HG02973 (cell line): ENCODE results near the gene PAK1.

ENCODE experiments used
- ATAC-seq: cut with Tn5 transposase; IDR thresholded peaks from one replicate; pipeline ENCODE4 v1.9.1; 2021; ENCODE audit warnings: moderate library complexity; ENCODE audit not compliant: unreplicated experiment

Gene PAK1

DNA sequence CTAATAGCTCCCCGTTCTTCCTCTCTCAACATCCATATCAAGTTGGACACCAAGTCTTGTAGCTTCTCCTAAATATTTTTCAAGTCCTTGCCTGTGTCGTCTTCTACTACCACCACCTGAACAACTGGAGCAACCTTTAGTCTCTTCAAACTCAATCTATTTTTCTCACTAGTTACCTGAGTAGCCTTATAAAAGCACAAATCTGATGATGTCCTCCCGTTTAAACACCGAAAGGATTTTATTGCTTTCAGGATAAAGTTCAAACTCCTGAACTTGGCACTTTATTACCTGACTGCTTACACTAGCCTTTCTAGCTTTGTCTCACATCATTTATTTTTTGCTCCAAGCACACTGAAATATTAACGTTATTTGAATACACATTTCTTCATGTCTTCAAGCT lies 1.3 kb upstream of the PAK1 start:
- no peak for ATAC-seq

DNA sequence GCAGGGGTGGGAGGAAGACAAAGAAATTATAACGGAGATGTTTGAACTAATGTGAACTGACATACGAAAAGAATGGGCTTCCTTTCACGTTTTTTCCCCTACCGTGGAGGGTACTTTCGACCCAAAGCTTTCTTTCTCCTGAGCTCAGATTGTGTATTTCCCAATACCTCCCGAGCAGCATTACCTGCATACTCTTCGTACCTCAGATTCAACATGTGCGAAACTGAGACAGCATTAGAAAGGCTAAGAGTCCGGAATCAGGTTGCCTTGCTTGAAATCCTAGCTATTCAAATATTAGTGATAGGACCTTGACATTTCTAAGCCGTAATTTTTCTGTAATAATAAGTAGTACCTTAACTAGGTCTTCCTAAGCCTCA lies 778 bp upstream of the PAK1 start:
- no peak for ATAC-seq

DNA sequence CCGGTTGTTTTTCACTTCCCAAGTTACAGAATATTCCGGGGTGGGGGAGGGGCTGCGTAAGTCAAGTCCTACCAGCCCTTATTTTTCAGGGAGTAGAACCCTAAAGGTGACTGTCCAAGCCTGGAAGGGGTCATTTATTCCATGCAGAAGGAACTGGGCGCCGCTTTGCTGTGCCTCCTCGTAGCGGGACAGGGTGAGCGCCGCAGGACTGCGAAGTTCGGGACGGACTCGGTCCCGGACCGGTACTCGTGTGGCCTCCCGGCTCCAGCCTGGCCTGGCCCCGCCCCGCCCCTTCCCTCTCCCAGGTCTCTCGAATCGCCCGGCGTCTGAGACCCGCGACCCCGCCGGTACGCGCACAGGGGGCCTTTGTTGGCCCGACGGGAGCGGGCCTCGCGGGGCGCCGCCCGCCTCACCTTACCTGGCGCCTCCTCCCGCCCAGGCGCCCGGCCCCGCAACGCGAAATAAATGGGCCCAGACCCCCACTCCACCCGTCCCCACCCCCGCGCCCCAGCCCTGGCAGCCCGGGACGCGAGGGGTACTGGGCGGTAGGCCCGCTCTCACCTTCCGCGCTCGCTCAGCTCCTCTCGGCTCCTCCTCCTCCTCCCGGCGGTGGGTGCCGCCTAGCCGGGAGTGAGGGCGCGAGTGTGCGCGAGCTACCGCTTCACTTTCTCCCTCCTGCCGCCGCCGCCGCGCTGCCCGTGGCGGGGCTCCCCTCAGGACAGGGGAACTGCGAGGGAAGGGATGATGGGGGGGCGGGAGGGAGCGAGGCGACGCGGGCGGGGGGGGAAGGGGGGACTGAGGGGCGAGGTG lies 698 bp downstream of the PAK1 start:
- no peak for ATAC-seq

DNA sequence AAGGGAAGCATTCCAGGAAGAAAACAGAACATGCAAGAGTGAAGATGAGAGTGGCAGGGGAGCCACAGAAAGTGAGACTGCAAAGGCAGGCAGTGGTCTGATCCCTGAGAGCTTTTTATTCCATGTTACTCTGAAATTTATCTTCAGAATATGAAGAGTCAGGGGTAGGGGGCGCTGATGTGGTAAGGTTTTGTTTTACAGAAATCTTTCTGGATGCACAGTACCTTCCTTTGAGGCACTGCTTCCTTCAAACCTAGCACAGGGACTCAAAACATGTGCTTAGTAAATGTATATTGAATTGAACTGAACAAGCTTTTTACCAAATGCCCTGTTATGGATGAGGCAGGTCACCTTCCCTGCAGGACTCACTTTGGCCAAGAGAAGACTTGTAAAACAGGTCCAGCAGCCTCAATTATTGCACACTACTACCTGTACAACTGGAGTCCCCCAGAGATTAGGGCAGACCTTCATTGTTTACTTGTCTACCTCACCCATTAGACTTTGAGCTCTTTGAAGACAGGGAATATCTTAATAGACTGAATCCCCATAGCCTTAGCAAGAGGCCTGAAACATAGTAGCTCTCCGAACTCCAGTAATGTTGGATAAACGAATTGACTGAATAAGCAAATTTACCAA lies 2.2 kb downstream of the PAK1 start:
- ATAC-seq, result no peak

DNA sequence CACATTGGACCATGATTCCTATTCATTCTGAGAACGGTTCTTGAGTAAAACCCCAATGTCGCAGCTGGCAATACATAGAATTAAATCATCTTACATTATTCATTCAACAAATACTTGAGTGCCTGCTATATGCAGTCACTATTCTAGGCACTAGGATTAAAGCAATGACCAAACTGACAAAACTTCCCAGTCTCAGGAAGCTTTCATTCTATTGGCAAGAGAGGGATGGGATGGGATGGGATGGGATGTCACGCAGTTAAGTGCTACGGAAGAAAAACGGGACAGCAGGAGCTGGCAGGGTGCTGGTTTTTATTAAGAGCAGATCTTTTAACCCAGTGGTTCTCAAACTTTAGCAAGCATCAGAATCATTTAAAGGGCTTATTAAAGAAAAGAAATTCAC lies 2.9 kb downstream of the PAK1 start:
- ATAC-seq, result no peak

DNA sequence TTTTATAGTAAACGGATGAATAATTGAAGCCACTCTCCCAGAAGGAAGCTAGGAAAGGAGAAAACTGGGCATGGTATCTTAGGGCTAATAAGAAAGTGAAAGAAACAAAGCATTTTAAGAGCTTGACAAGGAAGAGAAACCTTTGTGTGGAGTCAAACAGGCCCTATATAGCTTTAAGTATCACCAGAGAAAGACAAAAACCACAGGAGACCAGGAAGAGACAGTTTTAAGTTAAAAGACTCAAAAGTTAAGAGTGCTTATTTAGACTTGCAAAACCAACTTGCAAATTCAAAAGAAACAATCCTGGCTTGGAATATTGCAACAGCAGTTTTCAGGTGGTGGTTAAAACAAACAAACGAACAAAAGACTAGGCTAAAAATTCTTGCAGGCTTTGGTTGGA lies 3.4 kb downstream of the PAK1 start:
- no peak for ATAC-seq

DNA sequence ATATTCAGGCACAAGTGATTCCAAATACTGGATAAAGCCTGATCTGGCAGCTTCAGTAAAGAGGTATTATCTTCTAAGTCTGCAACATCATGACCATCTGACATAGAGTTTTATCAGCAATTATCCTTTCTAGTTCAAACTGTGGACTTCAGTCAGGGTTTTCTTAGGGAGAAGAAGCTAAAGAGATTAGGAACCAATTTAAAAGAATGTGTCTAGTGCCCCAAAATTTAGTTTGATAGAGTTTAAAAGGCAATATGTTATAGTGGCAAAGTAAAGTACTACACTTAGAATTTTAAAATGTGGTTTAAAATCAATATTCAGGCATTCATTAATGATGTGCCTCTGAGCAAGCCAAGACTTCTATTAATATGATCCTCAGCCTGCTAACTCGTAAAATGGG lies 5.4 kb downstream of the PAK1 start:
- ATAC-seq, result no peak

DNA sequence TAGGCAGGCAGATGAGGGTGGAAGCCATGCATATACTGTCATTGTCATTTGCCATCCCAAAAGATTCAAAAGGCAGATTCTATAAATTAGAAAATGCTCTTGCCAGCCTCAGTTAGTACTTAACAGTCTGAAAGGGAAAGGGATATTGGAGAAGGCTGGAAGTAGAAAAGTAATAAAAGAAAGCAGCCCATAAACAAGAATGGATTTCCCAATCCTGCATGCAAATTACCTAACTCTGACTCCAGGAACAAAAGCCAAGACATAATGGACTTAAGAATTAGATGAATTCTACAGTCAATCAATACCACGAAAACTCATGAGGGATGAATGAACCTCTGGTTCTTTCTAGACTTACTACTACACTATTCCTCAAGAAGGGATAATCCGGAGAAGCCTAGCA lies 5.9 kb downstream of the PAK1 start:
- no peak for ATAC-seq

DNA sequence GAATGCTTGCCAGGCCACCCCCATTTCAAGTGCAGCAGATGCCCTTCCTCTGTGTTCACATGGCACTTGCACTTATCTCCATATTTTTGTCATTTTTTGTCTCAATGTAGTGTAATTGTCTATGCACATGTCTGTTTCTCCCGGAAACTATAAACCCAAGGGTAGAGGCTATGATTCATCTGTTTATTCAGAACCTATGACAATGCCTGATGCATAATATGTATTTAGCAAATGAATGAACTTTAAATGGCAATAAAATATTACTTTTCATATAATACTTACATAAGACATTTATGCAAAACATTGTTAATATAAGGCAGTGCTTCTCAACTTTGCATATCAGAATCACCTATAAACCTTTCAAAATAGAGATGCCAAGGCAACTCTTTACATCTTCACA lies 6.7 kb downstream of the PAK1 start:
- ATAC-seq, result no peak

DNA sequence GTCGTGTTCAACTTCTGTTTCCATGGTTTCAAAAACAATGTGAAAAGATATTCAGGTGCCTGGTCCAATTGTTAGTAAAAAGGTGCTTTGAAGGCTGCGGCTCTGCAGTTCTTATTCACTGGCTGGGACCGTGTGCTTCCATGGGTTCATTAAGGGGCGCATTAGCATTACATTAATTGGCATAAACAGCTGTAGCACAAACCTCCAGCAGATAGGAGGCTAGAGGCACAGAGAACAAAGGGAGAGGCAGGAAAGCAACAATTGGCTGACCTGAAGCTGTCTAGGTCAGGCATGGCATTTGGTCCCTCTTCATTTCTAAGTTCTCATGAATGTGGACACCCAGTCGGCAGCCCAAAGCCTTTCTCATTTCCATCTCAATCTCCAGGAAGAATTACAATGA lies 16.6 kb downstream of the PAK1 start:
- ATAC-seq, result peak; percentile 45

DNA sequence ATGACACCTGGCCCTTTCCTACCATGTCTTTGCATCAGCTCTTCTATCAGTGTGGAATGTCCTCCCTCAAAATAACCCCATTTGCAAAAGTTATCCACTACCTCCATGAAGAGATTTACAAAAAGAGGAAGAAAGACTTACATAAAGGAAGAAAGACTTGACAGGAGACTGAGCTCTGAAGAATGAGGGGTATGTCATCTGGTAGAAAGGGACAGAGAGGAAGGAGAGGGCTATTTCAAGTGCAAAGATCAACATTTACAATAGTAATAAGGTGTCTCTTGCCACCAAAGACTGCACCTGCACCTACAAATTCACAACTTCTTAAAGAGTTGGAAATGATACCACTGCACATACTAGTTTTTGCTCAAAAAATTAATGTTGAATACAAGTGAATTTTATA lies 18.2 kb downstream of the PAK1 start:
- ATAC-seq, result no peak

DNA sequence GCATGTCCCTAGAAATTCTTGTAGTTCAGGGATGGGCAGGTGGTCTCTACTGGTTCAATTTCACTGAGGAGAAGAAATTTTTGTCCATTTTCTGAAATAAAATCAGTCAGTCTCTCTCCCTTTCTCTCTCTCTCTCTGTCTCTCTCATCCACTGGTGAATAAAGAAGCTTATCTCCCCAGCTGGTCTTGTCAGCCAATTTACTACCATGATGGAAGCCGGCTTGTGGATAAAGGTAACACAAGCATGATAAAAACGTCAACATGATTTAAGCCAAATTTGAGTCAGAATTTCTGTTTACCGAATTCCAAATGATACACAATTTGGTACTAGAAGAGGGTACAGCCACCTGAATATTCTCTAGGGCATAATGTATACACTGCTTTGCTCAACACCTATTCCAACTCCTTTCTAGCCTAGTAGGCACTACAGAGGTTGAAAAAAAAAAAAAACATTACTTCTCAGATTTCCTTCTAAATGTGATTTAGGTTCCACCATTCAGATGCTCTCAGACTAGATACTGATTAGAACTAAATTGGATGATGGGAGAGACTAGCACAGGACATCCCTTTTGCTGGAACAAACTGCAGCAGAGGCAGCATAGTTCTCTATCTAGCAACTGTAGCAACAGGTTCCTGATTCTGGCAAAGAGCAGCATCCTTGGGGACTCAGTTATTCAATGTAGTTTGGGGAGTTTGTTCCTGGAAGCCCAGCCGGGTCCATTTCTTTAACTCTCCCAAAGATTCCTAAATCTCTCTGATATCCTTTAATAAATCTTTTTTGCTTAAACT lies 18.8 kb downstream of the PAK1 start:
- no peak for ATAC-seq

DNA sequence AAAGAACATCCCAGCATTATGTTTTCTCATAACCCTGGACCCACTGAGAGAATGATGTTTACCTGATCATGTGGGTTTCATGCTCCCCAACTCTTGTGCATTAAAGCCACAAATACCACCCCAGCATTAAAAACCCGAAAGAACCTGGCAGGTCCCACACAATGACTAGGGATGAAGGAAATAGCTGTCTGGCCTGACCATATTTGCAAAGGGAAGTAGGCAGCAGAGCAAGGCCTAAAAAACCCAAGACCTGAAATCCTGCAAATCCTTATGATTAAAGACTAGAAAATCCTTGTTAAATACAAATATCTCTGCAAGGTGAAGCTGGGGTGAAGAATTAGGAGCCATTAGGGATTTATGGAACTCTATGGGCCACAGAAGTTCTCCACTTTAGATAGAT lies 23.7 kb downstream of the PAK1 start:
- ATAC-seq, result no peak

DNA sequence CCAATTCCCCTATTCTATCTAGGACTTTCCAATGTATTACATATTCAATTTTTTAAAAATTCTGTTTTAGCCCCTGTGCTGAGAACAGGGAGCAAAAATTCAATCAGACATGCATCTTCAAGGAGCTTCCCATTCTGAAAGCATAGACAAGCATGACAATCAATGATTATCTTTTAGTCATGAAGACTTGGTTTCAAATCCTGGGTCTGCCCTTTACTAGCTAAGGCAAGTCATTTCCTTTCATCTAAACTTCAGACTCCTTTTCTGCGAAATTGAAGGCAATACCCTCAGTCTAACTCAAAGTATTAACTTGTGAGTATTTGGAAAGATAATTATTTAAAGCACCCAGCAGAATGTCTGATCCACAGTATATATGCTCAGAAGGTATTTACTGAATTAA lies 24.1 kb downstream of the PAK1 start:
- no peak for ATAC-seq

DNA sequence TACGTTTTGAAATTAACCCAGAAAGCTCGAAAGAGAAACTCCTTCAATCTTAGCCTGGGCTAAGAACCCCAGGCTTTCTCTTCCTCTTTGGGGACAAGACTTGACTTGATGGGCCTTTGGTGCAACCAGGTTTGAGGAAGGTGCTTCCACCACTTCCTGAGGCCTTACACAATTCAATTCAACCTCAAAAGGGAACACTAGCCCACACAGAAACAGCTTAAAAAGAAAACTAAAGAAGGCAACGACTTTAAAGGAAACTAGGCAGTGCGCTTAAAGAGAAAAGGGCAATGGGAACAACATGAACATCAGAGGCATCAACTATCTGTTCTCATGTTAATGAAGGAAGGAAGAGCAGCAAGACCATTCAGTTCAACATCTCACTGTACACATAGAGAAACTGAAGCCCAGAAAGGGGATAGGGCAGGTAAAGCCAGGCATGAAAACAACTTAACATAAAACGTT lies 24.8 kb downstream of the PAK1 start:
- peak; percentile 46 for ATAC-seq

DNA sequence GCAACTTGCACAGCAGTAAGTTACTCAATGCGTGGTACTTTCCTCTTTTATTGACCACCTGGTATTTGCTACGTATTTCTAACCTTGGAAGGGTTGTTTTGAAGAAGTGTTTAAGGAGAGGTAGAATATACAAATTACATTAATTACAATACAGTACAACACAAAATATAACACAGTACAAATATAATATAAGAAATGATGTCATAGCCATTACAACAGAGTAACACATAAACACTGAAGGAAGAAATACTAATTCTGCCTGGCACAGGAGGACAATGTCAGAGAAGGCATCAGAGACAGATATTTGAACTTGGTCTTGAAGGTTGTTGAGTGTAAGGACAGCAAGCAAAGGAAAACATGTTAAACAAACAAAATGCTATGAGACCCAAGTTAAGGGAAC lies 25.6 kb downstream of the PAK1 start:
- ATAC-seq, result no peak

DNA sequence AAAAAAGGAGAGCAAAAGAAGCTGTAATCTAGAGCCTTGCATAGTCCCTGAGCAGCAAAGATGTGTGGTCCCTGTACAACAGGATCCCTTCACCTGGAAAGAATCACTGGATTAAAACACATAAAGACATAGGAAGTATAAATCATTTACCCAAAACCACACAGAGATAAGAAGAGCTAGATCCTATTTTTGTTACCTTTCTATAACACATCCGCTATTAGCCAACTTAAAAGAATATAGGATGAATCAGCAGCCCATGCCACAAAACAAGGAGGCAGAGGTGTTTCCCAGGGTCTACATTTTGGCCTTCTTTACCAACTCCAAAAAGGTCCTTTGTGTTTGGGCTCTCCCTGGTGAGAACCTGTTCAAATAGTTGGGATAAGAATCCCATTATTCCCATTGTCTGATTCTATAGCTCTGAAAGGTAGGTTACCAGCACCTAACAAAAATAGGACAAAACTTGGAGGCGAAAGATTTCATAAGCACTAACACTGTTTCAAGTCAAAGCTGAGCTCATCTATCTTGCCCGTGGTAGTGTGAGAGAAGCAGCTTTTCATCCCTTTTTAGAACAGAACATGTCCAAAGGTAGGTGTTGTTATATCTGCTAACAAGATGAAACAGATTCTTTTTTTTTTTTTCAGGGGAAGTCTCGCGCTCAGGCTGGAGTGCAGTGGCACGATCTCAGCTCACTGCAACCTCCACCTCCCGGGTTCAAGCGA lies 26.8 kb downstream of the PAK1 start:
- ATAC-seq, result no peak

DNA sequence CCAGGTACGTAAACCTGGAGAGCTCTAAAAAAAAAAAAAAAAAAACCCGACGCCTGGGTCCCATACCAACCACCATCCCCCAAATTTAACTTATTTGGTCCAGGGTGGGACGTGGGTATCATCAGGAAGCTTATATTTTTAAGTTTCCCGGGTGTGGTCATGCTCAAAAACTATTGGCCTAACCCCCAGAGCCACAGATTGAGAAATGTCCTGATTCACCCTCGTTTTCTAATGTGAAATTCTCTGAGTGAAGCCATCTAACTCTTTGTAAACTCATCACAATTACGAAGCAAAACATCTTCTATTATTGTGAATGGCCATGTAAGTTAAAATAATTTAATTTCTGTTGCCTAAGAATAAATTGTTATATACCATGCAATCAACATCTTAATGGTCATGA lies 29.6 kb downstream of the PAK1 start:
- no peak for ATAC-seq

DNA sequence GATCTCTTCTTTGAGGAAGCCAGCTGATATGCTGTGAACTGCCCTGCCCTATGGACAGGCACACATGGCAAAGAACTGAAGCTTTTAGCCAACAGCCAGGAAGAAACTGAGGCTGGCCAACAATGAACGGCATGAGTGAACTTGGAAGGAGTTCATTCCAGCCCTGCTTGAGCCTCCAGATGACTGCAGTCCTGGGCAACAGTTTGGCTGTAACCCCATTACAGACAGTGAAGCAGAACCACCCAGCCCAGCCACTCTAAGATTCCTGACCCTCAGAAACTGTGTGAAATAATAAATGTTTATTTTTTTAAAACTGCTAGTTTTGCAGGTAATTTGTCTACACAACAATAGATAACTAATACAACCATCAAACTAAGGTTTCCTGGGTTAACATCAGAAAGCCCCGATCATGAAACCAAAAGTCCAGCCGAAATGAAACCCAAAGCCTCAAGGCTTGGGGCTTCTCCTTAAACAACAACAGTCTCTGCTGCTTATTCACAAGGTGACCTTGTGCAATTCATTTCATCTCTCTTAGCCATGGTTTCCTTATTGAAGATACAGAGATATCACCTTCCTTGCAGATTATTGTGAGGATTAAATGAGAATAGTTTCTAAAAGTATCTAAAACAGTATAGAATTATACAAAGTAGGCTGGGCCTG lies 31.4 kb downstream of the PAK1 start:
- peak; percentile 46 for ATAC-seq

DNA sequence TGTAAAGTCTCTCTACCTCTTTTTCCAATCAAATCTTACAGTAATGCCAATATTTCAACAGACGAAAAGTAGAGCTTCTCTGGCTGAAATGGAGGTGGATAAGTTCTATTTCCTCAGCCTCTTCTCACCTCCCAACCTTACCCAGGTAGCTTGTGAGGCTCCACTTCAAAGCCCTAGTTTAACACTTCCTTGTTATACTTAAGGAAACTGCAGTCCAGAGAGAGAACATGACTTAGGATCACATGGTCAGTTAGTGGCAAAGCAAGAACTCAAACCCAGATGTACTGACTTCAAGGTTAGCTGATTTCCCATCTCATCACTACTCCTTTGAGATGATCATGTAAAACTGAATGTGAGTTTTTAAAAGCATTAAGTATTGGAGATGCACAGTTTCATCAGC lies 32.5 kb downstream of the PAK1 start:
- ATAC-seq, result no peak

DNA sequence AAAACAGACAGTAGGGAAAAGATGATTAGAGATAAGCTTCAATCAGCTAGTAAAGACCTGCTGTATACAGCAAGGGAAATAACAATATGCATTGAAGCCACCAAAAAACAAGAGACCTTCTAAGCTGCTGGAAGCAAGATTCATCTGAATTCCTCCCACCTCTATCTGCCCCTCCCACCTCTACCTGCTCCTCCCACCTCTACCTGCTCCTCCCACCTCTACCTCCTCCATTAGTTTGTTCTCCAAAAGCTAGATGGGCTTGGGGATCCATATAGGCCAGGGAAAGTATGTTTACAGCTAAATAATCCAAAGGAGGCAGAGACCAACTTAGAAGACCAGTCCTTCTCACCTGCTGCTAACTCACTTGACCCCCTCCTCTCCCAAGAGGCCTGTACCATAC lies 33.2 kb downstream of the PAK1 start:
- ATAC-seq, result no peak
